HL-60 (cell line): Measurements from ENCODE around the gene FMNL2.

Experiments
- POLR2AphosphoS5 ChIP-seq: IDR thresholded peaks from 2 replicates; pipeline ENCODE4 v1.6.1; 2012; ENCODE audit warnings: low read depth
- TF ChIP-seq, protein P1 (sequence below): IDR thresholded peaks from one replicate; pipeline ENCODE4 v1.5.1; 2011; ENCODE audit warnings: low read length, control low read depth, inconsistent platforms; ENCODE audit not compliant: insufficient read depth
- TF ChIP-seq, protein P2 (sequence below): IDR thresholded peaks from 2 replicates; pipeline ENCODE4 v1.6.1; 2012; ENCODE audit warnings: low read depth; ENCODE audit not compliant: insufficient replicate concordance

DNA sequence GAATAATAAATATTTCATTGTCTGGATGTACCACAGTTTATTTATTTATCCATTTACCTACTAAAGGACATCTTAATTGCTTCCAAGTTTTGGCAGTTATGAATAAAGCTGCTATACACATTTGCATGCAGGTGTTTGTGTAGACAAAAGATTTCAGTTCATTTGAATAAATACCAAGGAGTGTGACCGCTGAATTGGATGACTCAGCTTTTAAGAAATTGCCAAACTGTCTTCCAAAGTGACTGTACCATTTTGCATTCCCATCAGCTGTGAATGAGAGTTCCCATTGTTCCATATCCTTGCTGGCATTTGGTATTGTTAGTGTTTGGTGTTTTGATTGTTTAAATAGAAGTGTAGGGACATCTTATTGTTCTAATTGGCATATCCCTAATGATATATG, 36.2 kb upstream of the FMNL2 start:
- TF ChIP-seq, protein P1, sequence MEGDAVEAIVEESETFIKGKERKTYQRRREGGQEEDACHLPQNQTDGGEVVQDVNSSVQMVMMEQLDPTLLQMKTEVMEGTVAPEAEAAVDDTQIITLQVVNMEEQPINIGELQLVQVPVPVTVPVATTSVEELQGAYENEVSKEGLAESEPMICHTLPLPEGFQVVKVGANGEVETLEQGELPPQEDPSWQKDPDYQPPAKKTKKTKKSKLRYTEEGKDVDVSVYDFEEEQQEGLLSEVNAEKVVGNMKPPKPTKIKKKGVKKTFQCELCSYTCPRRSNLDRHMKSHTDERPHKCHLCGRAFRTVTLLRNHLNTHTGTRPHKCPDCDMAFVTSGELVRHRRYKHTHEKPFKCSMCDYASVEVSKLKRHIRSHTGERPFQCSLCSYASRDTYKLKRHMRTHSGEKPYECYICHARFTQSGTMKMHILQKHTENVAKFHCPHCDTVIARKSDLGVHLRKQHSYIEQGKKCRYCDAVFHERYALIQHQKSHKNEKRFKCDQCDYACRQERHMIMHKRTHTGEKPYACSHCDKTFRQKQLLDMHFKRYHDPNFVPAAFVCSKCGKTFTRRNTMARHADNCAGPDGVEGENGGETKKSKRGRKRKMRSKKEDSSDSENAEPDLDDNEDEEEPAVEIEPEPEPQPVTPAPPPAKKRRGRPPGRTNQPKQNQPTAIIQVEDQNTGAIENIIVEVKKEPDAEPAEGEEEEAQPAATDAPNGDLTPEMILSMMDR: no peak
- TF ChIP-seq POLR2AphosphoS5: no peak
- TF ChIP-seq, protein P2, sequence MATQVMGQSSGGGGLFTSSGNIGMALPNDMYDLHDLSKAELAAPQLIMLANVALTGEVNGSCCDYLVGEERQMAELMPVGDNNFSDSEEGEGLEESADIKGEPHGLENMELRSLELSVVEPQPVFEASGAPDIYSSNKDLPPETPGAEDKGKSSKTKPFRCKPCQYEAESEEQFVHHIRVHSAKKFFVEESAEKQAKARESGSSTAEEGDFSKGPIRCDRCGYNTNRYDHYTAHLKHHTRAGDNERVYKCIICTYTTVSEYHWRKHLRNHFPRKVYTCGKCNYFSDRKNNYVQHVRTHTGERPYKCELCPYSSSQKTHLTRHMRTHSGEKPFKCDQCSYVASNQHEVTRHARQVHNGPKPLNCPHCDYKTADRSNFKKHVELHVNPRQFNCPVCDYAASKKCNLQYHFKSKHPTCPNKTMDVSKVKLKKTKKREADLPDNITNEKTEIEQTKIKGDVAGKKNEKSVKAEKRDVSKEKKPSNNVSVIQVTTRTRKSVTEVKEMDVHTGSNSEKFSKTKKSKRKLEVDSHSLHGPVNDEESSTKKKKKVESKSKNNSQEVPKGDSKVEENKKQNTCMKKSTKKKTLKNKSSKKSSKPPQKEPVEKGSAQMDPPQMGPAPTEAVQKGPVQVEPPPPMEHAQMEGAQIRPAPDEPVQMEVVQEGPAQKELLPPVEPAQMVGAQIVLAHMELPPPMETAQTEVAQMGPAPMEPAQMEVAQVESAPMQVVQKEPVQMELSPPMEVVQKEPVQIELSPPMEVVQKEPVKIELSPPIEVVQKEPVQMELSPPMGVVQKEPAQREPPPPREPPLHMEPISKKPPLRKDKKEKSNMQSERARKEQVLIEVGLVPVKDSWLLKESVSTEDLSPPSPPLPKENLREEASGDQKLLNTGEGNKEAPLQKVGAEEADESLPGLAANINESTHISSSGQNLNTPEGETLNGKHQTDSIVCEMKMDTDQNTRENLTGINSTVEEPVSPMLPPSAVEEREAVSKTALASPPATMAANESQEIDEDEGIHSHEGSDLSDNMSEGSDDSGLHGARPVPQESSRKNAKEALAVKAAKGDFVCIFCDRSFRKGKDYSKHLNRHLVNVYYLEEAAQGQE: no peak
